IMR-90 (cell line): ENCODE results near the gene AGBL1. TPM values are rescaled to one million over a fixed set of nuclear protein-coding genes. Genes with fewer than 3 reads are reported as not detected.

Experiments
- ATAC-seq: fragments of 200-7000 bp; cut with Tn5 transposase; 2 replicates; pipeline ENCODE4 v1.9.1; 2020; ENCODE audit warnings: low read depth, mild to moderate bottlenecking, moderate library complexity
- BruUV-seq: library from RNA; stranded (reverse); fragments of 400-500 nt; replicated peaks from 2 replicates; lab custom pipeline; 2021; lab: Mats Ljungman, UMichigan
- CTCF ChIA-PET: fragments of 300-600 bp; formaldehyde crosslinking; extraction: SDS; loops from one replicate; lab custom pipeline; 2021; ENCODE audit warnings: antibody characterized with exemption; lab: Yijun Ruan, JAX
- POLR2A ChIA-PET: fragments of 300-600 bp; sonication (Branson Sonifier 250); formaldehyde crosslinking; loops from one replicate; lab custom pipeline; 2022; ENCODE audit warnings: antibody characterized with exemption; ENCODE audit not compliant: unreplicated experiment; lab: Charles Lee
- DNase-seq: peaks from one replicate; pipeline ENCODE4 v3.0.0; 2013
- H2AFZ ChIP-seq: replicated peaks from 2 replicates; pipeline ENCODE3; 2013; ENCODE audit warnings: low read length, mild to moderate bottlenecking; ENCODE audit not compliant: poor library complexity
- H2AK5ac ChIP-seq: 2 replicates; pipeline ENCODE4 v1.6.1; 2013; ENCODE audit warnings: low read depth, low read length, inconsistent platforms
- H2AK9ac ChIP-seq: replicated peaks from 2 replicates; pipeline ENCODE3; 2013; ENCODE audit warnings: mild to moderate bottlenecking, low read depth, low read length, moderate library complexity; ENCODE audit not compliant: poor library complexity
- H2BK120ac ChIP-seq: 2 replicates; pipeline ENCODE4 v1.6.1; 2013; ENCODE audit warnings: low read depth, low read length, inconsistent platforms
- H2BK15ac ChIP-seq: 3 replicates; pipeline ENCODE4 v1.6.1; 2013; ENCODE audit warnings: low read depth, low read length, inconsistent platforms
- H2BK20ac ChIP-seq: 2 replicates; pipeline ENCODE4 v1.6.1; 2013; ENCODE audit warnings: low read depth, mild to moderate bottlenecking, inconsistent platforms, low read length, moderate library complexity
- H2BK5ac ChIP-seq: 2 replicates; pipeline ENCODE4 v1.6.1; 2013; ENCODE audit warnings: mild to moderate bottlenecking, low read depth, low read length, inconsistent platforms; ENCODE audit not compliant: poor library complexity, severe bottlenecking
- H3K14ac ChIP-seq: replicated peaks from 2 replicates; pipeline ENCODE4 v1.6.1; 2013; ENCODE audit warnings: low read depth, low read length, inconsistent platforms
- H3K18ac ChIP-seq: 2 replicates; pipeline ENCODE4 v1.6.1; 2013; ENCODE audit warnings: low read depth, low read length, control low read depth
- H3K23ac ChIP-seq: 2 replicates; pipeline ENCODE4 v1.6.1; 2013; ENCODE audit warnings: low read depth, low read length, inconsistent platforms
- H3K27ac ChIP-seq: 2 replicates; pipeline ENCODE4 v1.5.1; 2013; ENCODE audit warnings: mild to moderate bottlenecking, control low read depth, low read length; ENCODE audit not compliant: insufficient read depth
- H3K27me3 ChIP-seq: 2 replicates; pipeline ENCODE4 v1.6.1; 2013; ENCODE audit warnings: low read length; ENCODE audit not compliant: control insufficient read depth, insufficient read depth
- H3K36me3 ChIP-seq: 2 replicates; pipeline ENCODE4 v1.6.1; 2013; ENCODE audit warnings: low read length, mixed read lengths; ENCODE audit not compliant: control insufficient read depth, insufficient read depth
- H3K4ac ChIP-seq: 2 replicates; pipeline ENCODE4 v1.6.1; 2013; ENCODE audit warnings: low read depth, low read length, inconsistent platforms
- H3K4me1 ChIP-seq: 2 replicates; pipeline ENCODE4 v1.6.1; 2013; ENCODE audit warnings: low read length, mixed read lengths; ENCODE audit not compliant: control insufficient read depth, insufficient read depth
- H3K4me2 ChIP-seq: 2 replicates; pipeline ENCODE4 v1.6.1; 2013; ENCODE audit warnings: low read depth, mild to moderate bottlenecking, control low read depth, low read length, moderate library complexity
- H3K4me3 ChIP-seq: 2 replicates; pipeline ENCODE4 v1.5.1; 2013; ENCODE audit warnings: low read depth, mild to moderate bottlenecking, control low read depth, low read length, moderate library complexity; ENCODE audit not compliant: insufficient read depth
- H3K56ac ChIP-seq: 2 replicates; pipeline ENCODE4 v1.6.1; 2013; ENCODE audit warnings: low read length, inconsistent platforms; ENCODE audit not compliant: insufficient read depth; ENCODE audit errors: extremely low read depth
- H3K79me1 ChIP-seq, 2 experiments: 2 replicates each; pipeline ENCODE4 v1.6.1; 2013; ENCODE audit warnings: low read length in 2 of 2, inconsistent platforms in 1 of 2, low read depth in 1 of 2
- H3K9ac ChIP-seq: 2 replicates; pipeline ENCODE4 v1.6.1; 2013; ENCODE audit warnings: low read depth, low read length, control low read depth
- H3K9me1 ChIP-seq: 2 replicates; pipeline ENCODE4 v1.6.1; 2013; ENCODE audit warnings: low read length, inconsistent platforms; ENCODE audit not compliant: insufficient read depth
- H3K9me3 ChIP-seq: 2 replicates; pipeline ENCODE4 v1.6.1; 2013; ENCODE audit warnings: low read length; ENCODE audit not compliant: control insufficient read depth, insufficient read depth
- H4K20me1 ChIP-seq: 2 replicates; pipeline ENCODE4 v1.6.1; 2013; ENCODE audit warnings: low read length, inconsistent platforms; ENCODE audit not compliant: insufficient read depth
- H4K5ac ChIP-seq: 2 replicates; pipeline ENCODE4 v1.6.1; 2013; ENCODE audit warnings: mild to moderate bottlenecking, low read depth, low read length, control low read depth
- H4K8ac ChIP-seq, 2 experiments: 2 replicates each; pipeline ENCODE4 v1.6.1; 2013; ENCODE audit warnings: low read depth in 2 of 2, low read length in 2 of 2, control low read depth in 1 of 2, inconsistent platforms in 1 of 2
- H4K91ac ChIP-seq: 2 replicates; pipeline ENCODE4 v1.6.1; 2013; ENCODE audit warnings: low read depth, low read length, inconsistent platforms; ENCODE audit not compliant: insufficient read depth
- WGBS, 2 experiments: methylation state at CpG; one replicate each; pipeline versions ENCODE4 v1.1.5 to v1.1.7; 2013; ENCODE audit warnings: missing lambda C conversion rate in 2 of 2; ENCODE audit not compliant: insufficient read length in 1 of 2; ENCODE audit errors: extremely low coverage in 2 of 2; 5-methylcytosine and 5-hydroxymethylcytosine counted together
- dilution Hi-C: fragments of 300-500 bp; cut with HindIII; formaldehyde crosslinking; loops from one replicate; pipeline ENCODE4 v1.14.3; 2018; ENCODE audit warnings: low sequenced_read_pairs; ENCODE audit not compliant: unreplicated experiment
- in situ Hi-C: fragments of 300-500 bp; cut with MboI; formaldehyde crosslinking; loops from 3 replicates; pipeline ENCODE4 v1.14.3; 2019; ENCODE audit warnings: low sequenced_read_pairs, inconsistent platforms, mixed read lengths
- intact Hi-C: fragments of 100-400 bp; cut with micrococcal nuclease; formaldehyde crosslinking; loops from 2 replicates; pipeline ENCODE4 v1.10.0; 2022
- polyA plus RNA-seq, 3 experiments: library from polyadenylated mRNA; depleted of rRNA; stranded (reverse); fragments of >200 nt; gene quantifications; 2 replicates each; pipeline ENCODE4 v1.2.3, GENCODE V29; 2012; ENCODE audit warnings: low replicate concordance in 1 of 3
- total RNA-seq: library from RNA; depleted of rRNA; stranded (reverse); fragments of >200 nt; gene quantifications from 2 replicates; pipeline ENCODE4 v1.2.3, GENCODE V29; 2012
- TF ChIP-seq, protein P1 (sequence below): fragments of 150-350 bp; IDR thresholded peaks from 2 replicates; pipeline ENCODE4 v1.6.1; 2017; ENCODE audit warnings: mild to moderate bottlenecking, antibody characterized with exemption, low read length, low read depth

AGBL1 gene
- total and polyA plus RNA-seq, 2 of the 4 experiments (the other 2 are of a cell fraction) = not detected

- H2BK120ac ChIP-seq = no peak overlapping the region
- H2BK5ac ChIP-seq = no peak overlapping the region
- H3K4me3 ChIP-seq = no peak overlapping the region
- no peak overlapping the region for H3K27ac ChIP-seq
- H3K56ac ChIP-seq = no peak overlapping the region
- no peak overlapping the region for H2BK20ac ChIP-seq
- H2AFZ ChIP-seq = no peak overlapping the region
- 20% methylated on average over 2 of the region's 8 CpGs; no CpG with 5 or more reads in 1 of the 2 experiments for WGBS, 2 experiments
- H3K27me3 ChIP-seq = no peaks in the 10 kb centered on the region
- H3K23ac ChIP-seq = no peak overlapping the region
- H3K9ac ChIP-seq = no peak overlapping the region
- DNase-seq (no peak), ATAC-seq (no peak)
- no peak overlapping the region for H2AK5ac ChIP-seq
- no peaks in the 10 kb centered on the region for H3K4me1 ChIP-seq
- H3K4ac ChIP-seq = no peak overlapping the region
- H2BK15ac ChIP-seq = no peak overlapping the region
- H3K14ac ChIP-seq = no peak overlapping the region
- no peaks in the 10 kb centered on the region for H3K36me3 ChIP-seq
- H4K8ac ChIP-seq = no peak overlapping the region
- no peaks in the 10 kb centered on the region for H3K79me1 ChIP-seq
- H3K18ac ChIP-seq = no peak overlapping the region
- BruUV-seq = no TSS peak
- H2AK9ac ChIP-seq = no peak overlapping the region
- H4K20me1 ChIP-seq = no peaks in the 10 kb centered on the region
- no peak overlapping the region for H3K4me2 ChIP-seq
- ChIA-PET POLR2A (no interaction called here), CTCF (no interaction called here)
- TF ChIP-seq, protein P1, sequence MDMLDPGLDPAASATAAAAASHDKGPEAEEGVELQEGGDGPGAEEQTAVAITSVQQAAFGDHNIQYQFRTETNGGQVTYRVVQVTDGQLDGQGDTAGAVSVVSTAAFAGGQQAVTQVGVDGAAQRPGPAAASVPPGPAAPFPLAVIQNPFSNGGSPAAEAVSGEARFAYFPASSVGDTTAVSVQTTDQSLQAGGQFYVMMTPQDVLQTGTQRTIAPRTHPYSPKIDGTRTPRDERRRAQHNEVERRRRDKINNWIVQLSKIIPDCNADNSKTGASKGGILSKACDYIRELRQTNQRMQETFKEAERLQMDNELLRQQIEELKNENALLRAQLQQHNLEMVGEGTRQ = no peak
- intact Hi-C loops (no loop called here), in situ Hi-C loops (no loop called here), dilution Hi-C loops (no loop called here)
- H3K9me1 ChIP-seq = no peaks in the 10 kb centered on the region
- no peak overlapping the region for H4K91ac ChIP-seq
- H4K5ac ChIP-seq = no peak overlapping the region
- H3K9me3 ChIP-seq = peaks cover 11% of the 10 kb centered on the region
Measured at GRCh38 chr15:86935841-86936240, 856.2 kb downstream of the AGBL1 start.
